Activated naive CD4-positive, alpha-beta T cell treated with anti-CD3 and anti-CD28 coated beads, Interleukin-2, amount 50 U/mL, for 24 hours (primary cell): ENCODE results near the gene CALY.

Experiments used
- H3K27ac Mint-ChIP-seq: one replicate; pipeline ENCODE4 v1.8.0; 2021; ENCODE audit warnings: mild to moderate bottlenecking, mixed read lengths
- H3K27me3 Mint-ChIP-seq: one replicate; pipeline ENCODE4 v1.8.0; 2021; ENCODE audit warnings: mixed read lengths
- H3K36me3 Mint-ChIP-seq: one replicate; pipeline ENCODE4 v1.8.0; 2021; ENCODE audit warnings: mixed read lengths
- H3K4me1 Mint-ChIP-seq: one replicate; pipeline ENCODE4 v1.8.0; 2021; ENCODE audit warnings: mixed read lengths
- H3K4me3 Mint-ChIP-seq: one replicate; pipeline ENCODE4 v1.8.0; 2021; ENCODE audit warnings: mild to moderate bottlenecking, mixed read lengths
- H3K9me3 Mint-ChIP-seq: one replicate; pipeline ENCODE4 v1.8.0; 2021; ENCODE audit warnings: mixed read lengths

CALY gene

DNA sequence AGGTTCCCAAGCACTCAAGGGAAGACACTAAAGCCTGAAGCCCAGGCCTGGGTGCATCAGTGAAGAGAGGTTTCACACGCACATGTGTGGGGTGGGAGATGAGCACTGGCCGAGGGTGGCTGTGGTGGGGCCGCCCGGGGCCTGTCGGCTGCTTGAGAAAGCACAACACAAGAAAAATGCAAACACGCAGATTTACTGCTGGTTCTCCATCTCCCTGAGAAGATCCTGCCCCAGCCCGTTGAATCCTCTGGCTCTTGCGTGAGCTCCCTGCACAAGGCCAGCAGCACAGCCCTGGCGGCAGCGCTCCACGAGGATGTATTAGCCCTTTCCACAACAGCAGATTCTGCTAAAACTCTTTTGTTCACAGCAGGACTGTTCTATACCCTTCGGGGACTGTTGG, 21.8 kb downstream of the CALY start:
- Mint-ChIP-seq H3K27me3 (no peaks in the 10 kb centered on the region), H3K27ac (no peak overlapping the region), H3K4me3 (no peak overlapping the region), H3K4me1 (peaks cover 9% of the 10 kb centered on the region), H3K9me3 (no peaks in the 10 kb centered on the region), H3K36me3 (no peaks in the 10 kb centered on the region)

GRCh38 chr10:133313192-133313591, 23.5 kb downstream of the CALY start:
- Mint-ChIP-seq H3K4me3 (no peak overlapping the region), H3K36me3 (no peaks in the 10 kb centered on the region), H3K27ac (no peak overlapping the region), H3K4me1 (peaks cover 3% of the 10 kb centered on the region), H3K9me3 (no peaks in the 10 kb centered on the region), H3K27me3 (no peaks in the 10 kb centered on the region)

GRCh38 chr10:133312769-133313145, 23.9 kb downstream of the CALY start:
- Mint-ChIP-seq H3K27me3 (no peaks in the 10 kb centered on the region), H3K36me3 (no peaks in the 10 kb centered on the region), H3K27ac (no peak overlapping the region), H3K9me3 (no peaks in the 10 kb centered on the region), H3K4me3 (no peak overlapping the region), H3K4me1 (peaks cover 7% of the 10 kb centered on the region)

- Mint-ChIP-seq H3K4me3 (no peak overlapping the region), H3K27me3 (no peaks in the 10 kb centered on the region), H3K9me3 (no peaks in the 10 kb centered on the region), H3K36me3 (no peaks in the 10 kb centered on the region), H3K4me1 (peaks cover 13% of the 10 kb centered on the region), H3K27ac (no peak overlapping the region)
Observed at GRCh38 chr10:133312016-133312768, 24.5 kb downstream of the CALY start.

DNA sequence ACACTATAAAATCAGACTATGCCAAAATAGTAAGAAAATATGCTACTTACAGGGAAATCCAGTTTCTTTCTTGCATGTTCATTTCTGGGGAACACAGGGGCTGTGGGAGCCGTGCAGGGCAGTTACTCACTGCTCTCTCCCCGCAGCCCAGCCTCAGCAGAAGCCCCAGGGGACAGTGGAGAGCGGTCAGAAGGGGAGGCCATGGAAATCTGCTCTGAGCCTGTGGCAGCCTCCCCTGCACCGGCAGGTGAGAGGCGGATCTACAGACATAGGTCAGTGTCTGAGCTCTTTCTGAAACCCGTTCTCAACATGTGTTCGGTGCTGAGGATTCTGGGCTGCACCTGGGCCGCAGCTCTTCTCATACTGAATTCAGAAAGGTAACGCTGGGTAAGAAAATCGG, 25.1 kb downstream of the CALY start:
- Mint-ChIP-seq H3K9me3 (no peaks in the 10 kb centered on the region), H3K36me3 (no peaks in the 10 kb centered on the region), H3K27ac (no peak overlapping the region), H3K4me1 (peaks cover 18% of the 10 kb centered on the region), H3K4me3 (no peak overlapping the region), H3K27me3 (no peaks in the 10 kb centered on the region)

GRCh38 chr10:133310789-133311188, 25.9 kb downstream of the CALY start:
- Mint-ChIP-seq H3K4me1 (peaks cover 18% of the 10 kb centered on the region), H3K9me3 (no peaks in the 10 kb centered on the region), H3K4me3 (no peak overlapping the region), H3K27ac (no peak overlapping the region), H3K36me3 (no peaks in the 10 kb centered on the region), H3K27me3 (no peaks in the 10 kb centered on the region)

DNA sequence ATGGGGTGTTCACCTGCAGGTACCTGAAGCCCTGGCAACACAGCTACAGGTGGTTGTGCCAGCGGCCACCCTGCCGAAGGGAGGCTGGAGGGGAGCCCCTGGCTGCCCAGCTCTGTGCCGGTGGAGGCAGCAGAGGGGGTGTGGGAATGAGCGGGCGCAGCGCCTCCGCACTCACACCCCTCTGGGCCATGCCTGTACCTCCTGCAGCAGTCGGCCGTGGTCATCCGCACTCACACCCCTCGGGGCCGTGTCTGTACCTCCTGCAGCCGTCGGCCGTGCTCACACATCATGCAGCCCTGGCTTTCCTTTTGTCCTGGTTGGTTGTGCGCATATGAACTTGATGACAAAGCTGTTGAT, 26.3 kb downstream of the CALY start:
- no peak overlapping the region for H3K27ac Mint-ChIP-seq
- peaks cover 21% of the 10 kb centered on the region for H3K4me1 Mint-ChIP-seq
- no peaks in the 10 kb centered on the region for H3K27me3 Mint-ChIP-seq
- H3K36me3 Mint-ChIP-seq: no peaks in the 10 kb centered on the region
- H3K9me3 Mint-ChIP-seq: no peaks in the 10 kb centered on the region
- no peak overlapping the region for H3K4me3 Mint-ChIP-seq

- H3K4me1 Mint-ChIP-seq: peaks cover 26% of the 10 kb centered on the region
- no peaks in the 10 kb centered on the region for H3K27me3 Mint-ChIP-seq
- peak overlapping the region; percentile 55 for H3K27ac Mint-ChIP-seq
- no peaks in the 10 kb centered on the region for H3K36me3 Mint-ChIP-seq
- no peaks in the 10 kb centered on the region for H3K9me3 Mint-ChIP-seq
- H3K4me3 Mint-ChIP-seq: peak overlapping the region; percentile 65
Observed at GRCh38 chr10:133309720-133310398, 26.8 kb downstream of the CALY start.

GRCh38 chr10:133309100-133309719, 27.5 kb downstream of the CALY start:
- H3K4me3 Mint-ChIP-seq: peak overlapping the region; percentile 65

GRCh38 chr10:133308421-133309099, 28.1 kb downstream of the CALY start, which contains the start of the genes TUBGCP2 and ZNF511:
TSS of gene TUBGCP2 (minus strand) at chr10:133308872. CDS start at chr10:133302941, 5,931 bp downstream.
TSS of gene ZNF511 (plus strand) at chr10:133308914. CDS start at chr10:133308944, 30 bp downstream.
- Mint-ChIP-seq H3K9me3 (no peaks in the 10 kb centered on the region), H3K4me1 (peaks cover 34% of the 10 kb centered on the region), H3K27me3 (no peaks in the 10 kb centered on the region), H3K36me3 (no peaks in the 10 kb centered on the region), H3K27ac (peak within 1 kb of the TSS; percentile 100), H3K4me3 (peak within 1 kb of the TSS; percentile 98)

More at GRCh38 chr10:133309100-133309719, 27.5 kb downstream of the CALY start:
- Mint-ChIP-seq H3K27me3 (no peaks in the 10 kb centered on the region), H3K4me1 (peaks cover 28% of the 10 kb centered on the region), H3K27ac (peak overlapping the region; percentile 86), H3K9me3 (no peaks in the 10 kb centered on the region), H3K36me3 (no peaks in the 10 kb centered on the region)

GRCh38 chr10:133307776-133308420, 28.8 kb downstream of the CALY start:
- H3K27me3 Mint-ChIP-seq: no peaks in the 10 kb centered on the region
- H3K4me3 Mint-ChIP-seq: peak overlapping the region; percentile 98
- H3K36me3 Mint-ChIP-seq: no peaks in the 10 kb centered on the region
- H3K4me1 Mint-ChIP-seq: peaks cover 36% of the 10 kb centered on the region
- H3K9me3 Mint-ChIP-seq: no peaks in the 10 kb centered on the region
- peak overlapping the region; percentile 100 for H3K27ac Mint-ChIP-seq

- Mint-ChIP-seq H3K27ac (no peak overlapping the region), H3K9me3 (no peaks in the 10 kb centered on the region), H3K27me3 (no peaks in the 10 kb centered on the region), H3K4me3 (peak overlapping the region; percentile 98), H3K36me3 (no peaks in the 10 kb centered on the region), H3K4me1 (peaks cover 41% of the 10 kb centered on the region)
Observed at GRCh38 chr10:133306941-133307379, 29.7 kb downstream of the CALY start.

- H3K4me3 Mint-ChIP-seq: no peak overlapping the region
- H3K27me3 Mint-ChIP-seq: no peaks in the 10 kb centered on the region
- H3K9me3 Mint-ChIP-seq: no peaks in the 10 kb centered on the region
- H3K27ac Mint-ChIP-seq: no peak overlapping the region
- no peaks in the 10 kb centered on the region for H3K36me3 Mint-ChIP-seq
- H3K4me1 Mint-ChIP-seq: peaks cover 41% of the 10 kb centered on the region
Observed at GRCh38 chr10:133306097-133306476, 30.6 kb downstream of the CALY start.

DNA sequence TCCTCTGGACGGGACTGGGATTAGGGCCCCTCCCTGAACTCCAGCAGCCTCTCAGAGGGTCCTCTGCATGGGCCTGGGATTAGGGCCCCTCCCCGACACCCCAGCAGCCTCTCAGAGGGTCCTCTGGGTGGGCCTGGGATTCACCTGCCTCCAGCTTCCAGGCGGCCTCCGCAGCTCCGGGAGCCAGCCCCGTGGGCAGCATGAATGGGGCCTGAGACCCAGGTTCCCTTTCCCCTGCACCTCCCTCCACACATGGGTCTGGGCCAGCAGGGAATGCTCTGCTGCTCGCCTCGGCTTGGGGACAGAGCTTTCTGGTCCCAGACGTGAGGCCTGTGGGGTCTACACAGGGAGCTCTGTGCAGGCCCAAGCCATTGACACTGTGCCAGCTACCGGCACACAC, 33.5 kb downstream of the CALY start:
- no peak overlapping the region for H3K27ac Mint-ChIP-seq
- H3K4me3 Mint-ChIP-seq: no peak overlapping the region
- H3K9me3 Mint-ChIP-seq: no peaks in the 10 kb centered on the region
- H3K27me3 Mint-ChIP-seq: no peaks in the 10 kb centered on the region
- peaks cover 41% of the 10 kb centered on the region for H3K4me1 Mint-ChIP-seq
- peaks cover 10% of the 10 kb centered on the region for H3K36me3 Mint-ChIP-seq

GRCh38 chr10:133302230-133302629, 34.5 kb downstream of the CALY start:
- Mint-ChIP-seq H3K27ac (no peak overlapping the region), H3K9me3 (no peaks in the 10 kb centered on the region), H3K4me1 (peaks cover 32% of the 10 kb centered on the region), H3K36me3 (peaks cover 17% of the 10 kb centered on the region), H3K4me3 (no peak overlapping the region), H3K27me3 (no peaks in the 10 kb centered on the region)
